ENCODE results near the gene TRIM32. TPM values are rescaled to one million over a fixed set of nuclear protein-coding genes. Genes with fewer than 3 reads are reported as not detected.

Gene TRIM32
- polyA plus RNA-seq, 3 donors: 0.40 to 1.4 (median 1.3) TPM

GRCh38 chr9:116703634-116704033, 16.5 kb downstream of the TRIM32 start:
- Histone ChIP-seq H4K20me1 (ENCODE audit: insufficient read depth, low read length) (no peaks in the 10 kb centered on the region), H3K79me2 (ENCODE audit: insufficient read depth, low read length) (no peaks in the 10 kb centered on the region), H3K4me3 (replicated peaks in 1 of 3; ENCODE audit: low read depth in 2 of 3, low read length in 3 of 3) (no peak overlapping the region), H3K4me1 (ENCODE audit: control insufficient read depth in 1 of 2, insufficient read depth in 2 of 2, low read length in 2 of 2) (no peaks in the 10 kb centered on the region), H2AFZ (ENCODE audit: insufficient read depth, low read depth, low read length, poor library complexity, severe bottlenecking) (no peak overlapping the region), H3K27me3 (ENCODE audit: control insufficient read depth in 2 of 2, insufficient read depth in 2 of 2, low read length in 2 of 2) (no peaks in the 10 kb centered on the region), H3K9ac (ENCODE audit: insufficient read depth, low read length, poor library complexity, severe bottlenecking) (no peak overlapping the region), H3K27ac (ENCODE audit: low read depth in 1 of 2, low read length in 2 of 2) (no peak overlapping the region), H3K4me2 (replicated peaks; ENCODE audit: extremely low read depth, low read length, poor library complexity, severe bottlenecking) (no peak overlapping the region), H3K36me3 (replicated peaks in 1 of 2; ENCODE audit: control insufficient read depth in 1 of 2, insufficient read depth in 2 of 2, low read length in 2 of 2) (peaks cover 4 to 14% of the 10 kb centered on the region in 2 donors), H3K9me3 (replicated peaks in 1 of 2; ENCODE audit: control insufficient read depth in 1 of 2, insufficient read depth in 1 of 2, low read length in 2 of 2) (no peaks in the 10 kb centered on the region)
- intact Hi-C loops (cut with micrococcal nuclease): no loop called here
- H3K4me3 Mint-ChIP-seq: no peak overlapping the region
- no peaks in the 10 kb centered on the region for H3K27me3 Mint-ChIP-seq (ENCODE audit: low read depth in 3 of 3)
- peaks cover 8 to 9% of the 10 kb centered on the region in 2 donors for H3K36me3 Mint-ChIP-seq
- DNase-seq: no peak
- no peak overlapping the region for H3K27ac Mint-ChIP-seq
- TF ChIP-seq, protein P1, sequence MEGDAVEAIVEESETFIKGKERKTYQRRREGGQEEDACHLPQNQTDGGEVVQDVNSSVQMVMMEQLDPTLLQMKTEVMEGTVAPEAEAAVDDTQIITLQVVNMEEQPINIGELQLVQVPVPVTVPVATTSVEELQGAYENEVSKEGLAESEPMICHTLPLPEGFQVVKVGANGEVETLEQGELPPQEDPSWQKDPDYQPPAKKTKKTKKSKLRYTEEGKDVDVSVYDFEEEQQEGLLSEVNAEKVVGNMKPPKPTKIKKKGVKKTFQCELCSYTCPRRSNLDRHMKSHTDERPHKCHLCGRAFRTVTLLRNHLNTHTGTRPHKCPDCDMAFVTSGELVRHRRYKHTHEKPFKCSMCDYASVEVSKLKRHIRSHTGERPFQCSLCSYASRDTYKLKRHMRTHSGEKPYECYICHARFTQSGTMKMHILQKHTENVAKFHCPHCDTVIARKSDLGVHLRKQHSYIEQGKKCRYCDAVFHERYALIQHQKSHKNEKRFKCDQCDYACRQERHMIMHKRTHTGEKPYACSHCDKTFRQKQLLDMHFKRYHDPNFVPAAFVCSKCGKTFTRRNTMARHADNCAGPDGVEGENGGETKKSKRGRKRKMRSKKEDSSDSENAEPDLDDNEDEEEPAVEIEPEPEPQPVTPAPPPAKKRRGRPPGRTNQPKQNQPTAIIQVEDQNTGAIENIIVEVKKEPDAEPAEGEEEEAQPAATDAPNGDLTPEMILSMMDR (IDR thresholded peaks at IDR 0.05): no peak
- H3K9me3 Mint-ChIP-seq: peaks cover 0 to 3% (median 0%) of the 10 kb centered on the region in 7 donors
- no peaks in the 10 kb centered on the region for H3K4me1 Mint-ChIP-seq
- WGBS (ENCODE audit: insufficient coverage): 86% methylated on average over 1 of the region's 3 CpGs

GRCh38 chr9:116704470-116704869, 17.4 kb downstream of the TRIM32 start:
- H3K4me2 ChIP-seq (replicated peaks; ENCODE audit: extremely low read depth, low read length, poor library complexity, severe bottlenecking): no peak overlapping the region
- TF ChIP-seq, protein P1 (IDR thresholded peaks at IDR 0.05): no peak
- intact Hi-C loops (cut with micrococcal nuclease): no loop called here
- DNase-seq: no peak
- Mint-ChIP-seq H3K36me3 (peaks cover 1 to 3% of the 10 kb centered on the region in 2 donors), H3K4me1 (no peaks in the 10 kb centered on the region), H3K4me3 (no peak overlapping the region), H3K27me3 (ENCODE audit: low read depth in 3 of 3) (no peaks in the 10 kb centered on the region), H3K27ac (no peak overlapping the region), H3K9me3 (no peaks in the 10 kb centered on the region)
- H4K20me1 ChIP-seq (ENCODE audit: insufficient read depth, low read length): no peaks in the 10 kb centered on the region
- peaks cover 0 to 6% of the 10 kb centered on the region in 2 donors for H3K36me3 ChIP-seq (replicated peaks in 1 of 2; ENCODE audit: control insufficient read depth in 1 of 2, insufficient read depth in 2 of 2, low read length in 2 of 2)
- no peak overlapping the region for H3K27ac ChIP-seq (ENCODE audit: low read depth in 1 of 2, low read length in 2 of 2)
- H3K79me2 ChIP-seq (ENCODE audit: insufficient read depth, low read length): no peaks in the 10 kb centered on the region
- H3K9me3 ChIP-seq (replicated peaks in 1 of 2; ENCODE audit: control insufficient read depth in 1 of 2, insufficient read depth in 1 of 2, low read length in 2 of 2): no peaks in the 10 kb centered on the region
- H3K27me3 ChIP-seq (ENCODE audit: control insufficient read depth in 2 of 2, insufficient read depth in 2 of 2, low read length in 2 of 2): no peaks in the 10 kb centered on the region
- H3K4me3 ChIP-seq (replicated peaks in 1 of 3; ENCODE audit: low read depth in 2 of 3, low read length in 3 of 3): no peak overlapping the region
- no peak overlapping the region for H3K9ac ChIP-seq (ENCODE audit: insufficient read depth, low read length, poor library complexity, severe bottlenecking)
- H3K4me1 ChIP-seq (ENCODE audit: control insufficient read depth in 1 of 2, insufficient read depth in 2 of 2, low read length in 2 of 2): no peaks in the 10 kb centered on the region
- no peak overlapping the region for H2AFZ ChIP-seq (ENCODE audit: insufficient read depth, low read depth, low read length, poor library complexity, severe bottlenecking)

Data from CD14-positive monocyte (primary cell).